ENCODE results near the gene RNF5. TPM values are rescaled to one million over a fixed set of nuclear protein-coding genes. Genes with fewer than 3 reads are reported as not detected.

The RNF5 gene
- total RNA-seq, 1 experiment from 2014 or later, result 82.3 TPM

DNA sequence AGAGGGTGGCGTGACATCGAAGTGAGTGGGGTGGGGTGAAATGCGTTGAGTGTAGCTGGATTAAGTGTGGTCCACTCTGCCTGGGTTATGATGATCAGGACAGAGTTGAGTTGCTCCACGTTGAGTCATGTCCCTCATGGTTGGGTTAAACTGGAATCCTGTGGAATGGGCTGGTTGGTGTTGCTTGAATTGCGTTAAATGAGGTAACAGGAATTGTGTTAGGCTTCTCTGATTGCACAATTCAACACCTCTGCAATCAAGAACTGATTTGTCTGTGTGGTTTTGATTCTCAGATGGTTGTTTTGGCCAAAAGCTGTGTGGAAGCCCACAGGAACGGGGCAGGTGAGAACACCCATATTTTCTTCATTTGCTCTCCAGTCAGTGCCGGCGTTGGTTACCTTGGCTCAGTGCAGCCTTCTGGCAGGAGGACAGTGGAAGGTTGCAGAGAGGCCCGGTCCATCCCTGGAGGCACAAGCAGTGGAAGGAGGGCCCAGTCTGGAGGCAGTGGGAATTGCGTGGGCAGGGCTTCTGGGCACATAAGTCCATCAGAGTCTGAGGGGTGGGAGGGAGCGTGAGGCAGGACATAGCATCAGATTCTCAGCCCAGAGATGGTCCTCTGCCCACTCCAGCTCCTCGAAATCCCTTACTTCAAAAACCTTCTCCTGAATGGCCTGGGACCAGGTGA is 34.0 kb downstream of the RNF5 start:
- Histone ChIP-seq H3K9me3 (ENCODE audit: control insufficient read depth, insufficient read depth, low read depth, low read length) (no peaks in the 10 kb centered on the region), H3K27ac (ENCODE audit: low read length) (no peak overlapping the region), H3K4me3 (ENCODE audit: low read depth in 2 of 2, low read length in 2 of 2) (no peak overlapping the region), H3K36me3 (ENCODE audit: control insufficient read depth, insufficient read depth, low read length) (no peaks in the 10 kb centered on the region), H3K27me3 (ENCODE audit: control insufficient read depth, insufficient read depth, low read length) (no peaks in the 10 kb centered on the region), H3K4me1 (ENCODE audit: control insufficient read depth, insufficient read depth, low read length) (no peaks in the 10 kb centered on the region)
- CTCF ChIA-PET, result no interaction called here
- TF ChIP-seq SIN3A (IDR thresholded peaks at IDR 0.05; ENCODE audit: borderline replicate concordance, insufficient read depth, low read depth, low read length), result no peak
- no peak for TF ChIP-seq POLR2AphosphoS5 (IDR thresholded peaks at IDR 0.05; ENCODE audit: low read depth, low read length)
- TF ChIP-seq, protein P1, sequence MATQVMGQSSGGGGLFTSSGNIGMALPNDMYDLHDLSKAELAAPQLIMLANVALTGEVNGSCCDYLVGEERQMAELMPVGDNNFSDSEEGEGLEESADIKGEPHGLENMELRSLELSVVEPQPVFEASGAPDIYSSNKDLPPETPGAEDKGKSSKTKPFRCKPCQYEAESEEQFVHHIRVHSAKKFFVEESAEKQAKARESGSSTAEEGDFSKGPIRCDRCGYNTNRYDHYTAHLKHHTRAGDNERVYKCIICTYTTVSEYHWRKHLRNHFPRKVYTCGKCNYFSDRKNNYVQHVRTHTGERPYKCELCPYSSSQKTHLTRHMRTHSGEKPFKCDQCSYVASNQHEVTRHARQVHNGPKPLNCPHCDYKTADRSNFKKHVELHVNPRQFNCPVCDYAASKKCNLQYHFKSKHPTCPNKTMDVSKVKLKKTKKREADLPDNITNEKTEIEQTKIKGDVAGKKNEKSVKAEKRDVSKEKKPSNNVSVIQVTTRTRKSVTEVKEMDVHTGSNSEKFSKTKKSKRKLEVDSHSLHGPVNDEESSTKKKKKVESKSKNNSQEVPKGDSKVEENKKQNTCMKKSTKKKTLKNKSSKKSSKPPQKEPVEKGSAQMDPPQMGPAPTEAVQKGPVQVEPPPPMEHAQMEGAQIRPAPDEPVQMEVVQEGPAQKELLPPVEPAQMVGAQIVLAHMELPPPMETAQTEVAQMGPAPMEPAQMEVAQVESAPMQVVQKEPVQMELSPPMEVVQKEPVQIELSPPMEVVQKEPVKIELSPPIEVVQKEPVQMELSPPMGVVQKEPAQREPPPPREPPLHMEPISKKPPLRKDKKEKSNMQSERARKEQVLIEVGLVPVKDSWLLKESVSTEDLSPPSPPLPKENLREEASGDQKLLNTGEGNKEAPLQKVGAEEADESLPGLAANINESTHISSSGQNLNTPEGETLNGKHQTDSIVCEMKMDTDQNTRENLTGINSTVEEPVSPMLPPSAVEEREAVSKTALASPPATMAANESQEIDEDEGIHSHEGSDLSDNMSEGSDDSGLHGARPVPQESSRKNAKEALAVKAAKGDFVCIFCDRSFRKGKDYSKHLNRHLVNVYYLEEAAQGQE (IDR thresholded peaks at IDR 0.05; ENCODE audit: insufficient read depth in 1 of 2, low read depth in 2 of 2, low read length in 1 of 2), result no peak
- TF ChIP-seq TCF7L2 (IDR thresholded peaks at IDR 0.05; ENCODE audit: low read depth, low read length), result no peak
- TF ChIP-seq, protein P2, sequence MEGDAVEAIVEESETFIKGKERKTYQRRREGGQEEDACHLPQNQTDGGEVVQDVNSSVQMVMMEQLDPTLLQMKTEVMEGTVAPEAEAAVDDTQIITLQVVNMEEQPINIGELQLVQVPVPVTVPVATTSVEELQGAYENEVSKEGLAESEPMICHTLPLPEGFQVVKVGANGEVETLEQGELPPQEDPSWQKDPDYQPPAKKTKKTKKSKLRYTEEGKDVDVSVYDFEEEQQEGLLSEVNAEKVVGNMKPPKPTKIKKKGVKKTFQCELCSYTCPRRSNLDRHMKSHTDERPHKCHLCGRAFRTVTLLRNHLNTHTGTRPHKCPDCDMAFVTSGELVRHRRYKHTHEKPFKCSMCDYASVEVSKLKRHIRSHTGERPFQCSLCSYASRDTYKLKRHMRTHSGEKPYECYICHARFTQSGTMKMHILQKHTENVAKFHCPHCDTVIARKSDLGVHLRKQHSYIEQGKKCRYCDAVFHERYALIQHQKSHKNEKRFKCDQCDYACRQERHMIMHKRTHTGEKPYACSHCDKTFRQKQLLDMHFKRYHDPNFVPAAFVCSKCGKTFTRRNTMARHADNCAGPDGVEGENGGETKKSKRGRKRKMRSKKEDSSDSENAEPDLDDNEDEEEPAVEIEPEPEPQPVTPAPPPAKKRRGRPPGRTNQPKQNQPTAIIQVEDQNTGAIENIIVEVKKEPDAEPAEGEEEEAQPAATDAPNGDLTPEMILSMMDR (IDR thresholded peaks at IDR 0.05), result no peak
- no TSS peak for BruUV-seq (replicated peaks)
- no peak for DNase-seq (ENCODE audit: low read depth, low spot score)
- ATAC-seq, result no peak
- POLR2A ChIA-PET, result no interaction called here
- intact Hi-C loops (cut with micrococcal nuclease; ENCODE audit: unreplicated experiment) (no loop called here), in situ Hi-C loops (cut with HindIII; ENCODE audit: low pct_unique_long_range_greater_than_20kb, low sequenced_read_pairs) (no loop called here)

DNA sequence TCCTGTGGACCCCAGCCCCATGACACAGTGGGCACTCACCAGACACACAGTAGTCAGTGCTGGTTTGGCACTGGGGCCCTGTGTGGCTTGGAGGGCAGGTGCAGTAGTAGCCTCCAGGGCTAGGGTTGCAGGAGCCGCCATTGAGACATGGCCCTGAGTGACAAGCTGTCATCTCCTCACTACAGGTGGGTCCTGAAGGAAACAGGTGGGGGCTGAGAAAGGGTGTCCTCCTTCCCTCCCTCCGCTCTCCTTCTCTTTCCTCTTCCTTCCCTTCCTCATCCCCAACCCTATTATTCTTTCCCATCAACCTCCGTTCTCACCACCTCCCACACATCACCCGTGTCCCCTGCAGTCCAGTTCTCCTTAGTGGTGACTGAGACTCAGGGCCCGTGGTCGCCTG is 35.4 kb downstream of the RNF5 start:
- Histone ChIP-seq H3K36me3 (ENCODE audit: control insufficient read depth, insufficient read depth, low read length) (no peaks in the 10 kb centered on the region), H3K27me3 (ENCODE audit: control insufficient read depth, insufficient read depth, low read length) (no peaks in the 10 kb centered on the region), H3K4me1 (ENCODE audit: control insufficient read depth, insufficient read depth, low read length) (no peaks in the 10 kb centered on the region), H3K4me3 (ENCODE audit: low read depth in 2 of 2, low read length in 2 of 2) (no peak overlapping the region), H3K9me3 (ENCODE audit: control insufficient read depth, insufficient read depth, low read depth, low read length) (no peaks in the 10 kb centered on the region), H3K27ac (ENCODE audit: low read length) (no peak overlapping the region)
- DNase-seq (ENCODE audit: low read depth, low spot score) (no peak), ATAC-seq (no peak)
- in situ Hi-C loops (cut with HindIII; ENCODE audit: low pct_unique_long_range_greater_than_20kb, low sequenced_read_pairs), result no loop called here
- POLR2A ChIA-PET, result no interaction called here
- intact Hi-C loops (cut with micrococcal nuclease; ENCODE audit: unreplicated experiment), result no loop called here
- CTCF ChIA-PET, result interaction anchor here (0.5 kb wide), 1 partner anchor 972 kb away, joined by 4 read pairs; no protein-coding TSS in a partner anchor
- no TSS peak for BruUV-seq (replicated peaks)
- TF ChIP-seq POLR2AphosphoS5 (IDR thresholded peaks at IDR 0.05; ENCODE audit: low read depth, low read length) (no peak), SIN3A (IDR thresholded peaks at IDR 0.05; ENCODE audit: borderline replicate concordance, insufficient read depth, low read depth, low read length) (no peak), TCF7L2 (IDR thresholded peaks at IDR 0.05; ENCODE audit: low read depth, low read length) (no peak)
- TF ChIP-seq, protein P2 (IDR thresholded peaks at IDR 0.05), result no peak
- TF ChIP-seq, protein P1 (IDR thresholded peaks at IDR 0.05; ENCODE audit: insufficient read depth in 1 of 2, low read depth in 2 of 2, low read length in 1 of 2), result no peak

All from Panc1 (cell line).